Tibial nerve (tissue), 4 donors: ENCODE results near the gene SOWAHC. TPM values are rescaled to one million over a fixed set of nuclear protein-coding genes. Genes with fewer than 3 reads are reported as not detected.
A peak's percentile ranks its signal among the peaks of the same experiment; 100 is the strongest.
"Not testable (repeated sequence)": the region's sequence is repeated elsewhere in the genome, so short reads cannot be mapped to it uniquely, and the experiment has no call there.

Experiments used
- DNase-seq, 2 donors: peaks; one replicate each; pipeline ENCODE4 v3.0.0-alpha.2; 2019; ENCODE audit warnings: low spot score in 2 of 2
- H3K27ac ChIP-seq, 4 donors: fragments of 200-600 bp; sonication (generic) in 3 of 4; one replicate each; pipeline ENCODE4 v1.5.1; 2017 to 2019; ENCODE audit warnings: mild to moderate bottlenecking in 1 of 4
- H3K27me3 ChIP-seq, 2 donors: fragments of 200-600 bp; sonication (generic) in 1 of 2; one replicate each; pipeline versions ENCODE4 v1.5.1 to v1.6.0; 2017 to 2019
- H3K36me3 ChIP-seq, 3 donors: fragments of 200-600 bp; sonication (generic); one replicate each; pipeline ENCODE4 v1.5.1; 2018 to 2019
- H3K4me1 ChIP-seq, 4 donors: fragments of 200-600 bp; sonication (generic) in 3 of 4; one replicate each; pipeline ENCODE4 v1.5.1; 2017 to 2019
- H3K4me3 ChIP-seq, 4 donors: fragments of 200-600 bp; sonication (generic) in 3 of 4; one replicate each; pipeline ENCODE4 v1.5.1; 2017 to 2019; ENCODE audit warnings: mild to moderate bottlenecking in 1 of 4, moderate library complexity in 1 of 4
- H3K9me3 ChIP-seq, 4 donors: fragments of 200-600 bp; sonication (generic) in 3 of 4; one replicate each; pipeline ENCODE4 v1.5.1; 2017 to 2019
- EP300 ChIP-seq, 2 donors: sonication (generic); formaldehyde crosslinking; IDR thresholded peaks; one replicate each; pipeline ENCODE4 v1.6.1; 2017; ENCODE audit warnings: antibody characterized with exemption in 2 of 2, mild to moderate bottlenecking in 1 of 2
- POLR2A ChIP-seq, 2 donors: fragments of 450-650 bp; IDR thresholded peaks; one replicate each; pipeline ENCODE4 v1.6.1; 2017; ENCODE audit warnings: antibody characterized with exemption in 2 of 2, mild to moderate bottlenecking in 2 of 2, moderate library complexity in 2 of 2
- WGBS, 2 donors: methylation state at CpG; one replicate each; pipeline ENCODE4 v1.1.5; 2018; 5-methylcytosine and 5-hydroxymethylcytosine counted together
- total RNA-seq, 4 donors: library from RNA; depleted of rRNA; stranded (reverse); fragments of >200 nt; gene quantifications; one replicate each; pipeline ENCODE4 v1.1.0, GENCODE V29; 2016
- TF ChIP-seq, protein P1 (sequence below), 5 experiments: fragments of 200-600 bp in 3 of 5; fragments of 450-650 bp in 2 of 5; sonication (generic) in 3 of 5; IDR thresholded peaks; one replicate each; pipeline ENCODE4 v1.5.1; 2016 to 2019; ENCODE audit warnings: antibody characterized with exemption in 5 of 5, mild to moderate bottlenecking in 3 of 5, moderate library complexity in 2 of 5

Gene SOWAHC
- total RNA-seq, 4 donors from 2014 or later: 24.5 to 26.9 (median 25.1) TPM

DNA sequence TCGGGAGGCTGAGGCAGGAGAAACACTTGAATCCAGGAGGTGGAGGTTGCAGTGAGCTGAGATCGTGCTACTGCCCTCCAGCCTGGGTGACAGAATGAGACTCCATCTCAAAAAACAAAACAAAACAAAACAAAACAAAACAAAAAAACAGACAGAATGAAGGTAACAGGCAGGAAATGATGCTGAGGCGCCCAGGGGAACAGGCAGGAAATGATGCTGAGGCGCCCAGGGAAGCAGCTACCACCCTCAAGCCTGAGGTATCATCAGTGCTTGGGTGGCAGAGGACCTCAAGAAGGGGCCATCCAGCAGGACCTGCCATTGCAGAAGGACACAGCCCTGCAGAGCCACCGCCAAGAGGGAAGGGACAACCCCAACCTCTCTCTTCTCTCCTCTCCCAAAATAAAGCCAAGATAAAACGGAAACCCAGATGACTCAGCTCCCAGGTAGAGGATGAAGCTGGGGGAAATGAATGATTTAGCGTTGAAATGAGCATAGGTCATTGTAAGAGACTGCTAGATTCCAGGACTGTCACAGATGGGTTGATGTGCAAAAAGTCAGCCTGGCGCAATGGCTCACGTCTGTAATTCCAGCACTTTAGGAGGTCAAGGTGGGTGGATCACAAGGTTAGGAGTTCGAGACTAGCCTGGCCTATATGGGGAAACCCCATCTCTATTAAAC is 19.3 kb downstream of the SOWAHC start:
- WGBS, 2 donors: 89 to 93% methylated on average over 10 of the region's 10 CpGs
- H3K4me1 ChIP-seq: peaks cover 0 to 12% (median 2%) of the 10 kb centered on the region in 4 donors
- H3K36me3 ChIP-seq: no peaks in the 10 kb centered on the region
- H3K27ac ChIP-seq: no peak overlapping the region
- no peak overlapping the region for H3K4me3 ChIP-seq
- no peak for DNase-seq
- H3K9me3 ChIP-seq: no peaks in the 10 kb centered on the region
- H3K27me3 ChIP-seq: no peaks in the 10 kb centered on the region
- TF ChIP-seq EP300 (IDR thresholded peaks at IDR 0.05) (no peak), POLR2A (IDR thresholded peaks at IDR 0.05) (no peak)
- TF ChIP-seq, protein P1, sequence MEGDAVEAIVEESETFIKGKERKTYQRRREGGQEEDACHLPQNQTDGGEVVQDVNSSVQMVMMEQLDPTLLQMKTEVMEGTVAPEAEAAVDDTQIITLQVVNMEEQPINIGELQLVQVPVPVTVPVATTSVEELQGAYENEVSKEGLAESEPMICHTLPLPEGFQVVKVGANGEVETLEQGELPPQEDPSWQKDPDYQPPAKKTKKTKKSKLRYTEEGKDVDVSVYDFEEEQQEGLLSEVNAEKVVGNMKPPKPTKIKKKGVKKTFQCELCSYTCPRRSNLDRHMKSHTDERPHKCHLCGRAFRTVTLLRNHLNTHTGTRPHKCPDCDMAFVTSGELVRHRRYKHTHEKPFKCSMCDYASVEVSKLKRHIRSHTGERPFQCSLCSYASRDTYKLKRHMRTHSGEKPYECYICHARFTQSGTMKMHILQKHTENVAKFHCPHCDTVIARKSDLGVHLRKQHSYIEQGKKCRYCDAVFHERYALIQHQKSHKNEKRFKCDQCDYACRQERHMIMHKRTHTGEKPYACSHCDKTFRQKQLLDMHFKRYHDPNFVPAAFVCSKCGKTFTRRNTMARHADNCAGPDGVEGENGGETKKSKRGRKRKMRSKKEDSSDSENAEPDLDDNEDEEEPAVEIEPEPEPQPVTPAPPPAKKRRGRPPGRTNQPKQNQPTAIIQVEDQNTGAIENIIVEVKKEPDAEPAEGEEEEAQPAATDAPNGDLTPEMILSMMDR (IDR thresholded peaks at IDR 0.05): no peak

- Histone ChIP-seq H3K27ac (no peak overlapping the region), H3K36me3 (no peaks in the 10 kb centered on the region), H3K4me3 (no peak overlapping the region), H3K9me3 (no peaks in the 10 kb centered on the region), H3K27me3 (no peaks in the 10 kb centered on the region), H3K4me1 (peaks cover 0 to 16% (median 2%) of the 10 kb centered on the region in 4 donors)
- TF ChIP-seq, protein P1 (IDR thresholded peaks at IDR 0.05): no peak
- no peak for TF ChIP-seq EP300 (IDR thresholded peaks at IDR 0.05)
- TF ChIP-seq POLR2A (IDR thresholded peaks at IDR 0.05): no peak
- WGBS, 2 donors: 81 to 87% methylated on average over 11 of the region's 11 CpGs
- no peak for DNase-seq
Observed at GRCh38 chr2:109635426-109636304, 21.5 kb downstream of the SOWAHC start.

GRCh38 chr2:109636317-109636716 is 22.2 kb downstream of the SOWAHC start:
- no peaks in the 10 kb centered on the region for H3K9me3 ChIP-seq
- no peaks in the 10 kb centered on the region for H3K36me3 ChIP-seq
- 87 to 100% methylated on average over 1 of the region's 1 CpG for WGBS, 2 donors
- DNase-seq: no peak
- H3K27me3 ChIP-seq: no peaks in the 10 kb centered on the region
- no peak overlapping the region for H3K4me3 ChIP-seq
- peak overlapping the region in 1 of 4 donors; percentile 43 for H3K27ac ChIP-seq
- peaks cover 0 to 16% (median 2%) of the 10 kb centered on the region in 4 donors for H3K4me1 ChIP-seq
- TF ChIP-seq POLR2A (IDR thresholded peaks at IDR 0.05) (no peak), EP300 (IDR thresholded peaks at IDR 0.05) (peak in 1 of 2 donors; percentile 73)

- no peak overlapping the region for H3K27ac ChIP-seq
- H3K9me3 ChIP-seq: no peaks in the 10 kb centered on the region
- no peak overlapping the region for H3K4me3 ChIP-seq
- H3K27me3 ChIP-seq: no peaks in the 10 kb centered on the region
- DNase-seq: no peak
- TF ChIP-seq POLR2A (IDR thresholded peaks at IDR 0.05) (no peak), EP300 (IDR thresholded peaks at IDR 0.05) (peak in 1 of 2 donors; percentile 64)
- no peaks in the 10 kb centered on the region for H3K36me3 ChIP-seq
- peaks cover 0 to 16% (median 2%) of the 10 kb centered on the region in 4 donors for H3K4me1 ChIP-seq
- WGBS, 2 donors: 76% methylated on average over 9 of the region's 9 CpGs
Observed at GRCh38 chr2:109637749-109638570, 23.8 kb downstream of the SOWAHC start.

GRCh38 chr2:109638795-109639194 is 24.6 kb downstream of the SOWAHC start:
- no peaks in the 10 kb centered on the region for H3K27me3 ChIP-seq
- no peaks in the 10 kb centered on the region for H3K9me3 ChIP-seq
- WGBS, 2 donors: 55 to 58% methylated on average over 3 of the region's 3 CpGs
- H3K4me3 ChIP-seq: no peak overlapping the region
- no peak overlapping the region for H3K27ac ChIP-seq
- no peaks in the 10 kb centered on the region for H3K36me3 ChIP-seq
- DNase-seq: no peak
- TF ChIP-seq POLR2A (IDR thresholded peaks at IDR 0.05) (no peak), EP300 (IDR thresholded peaks at IDR 0.05) (no peak)
- TF ChIP-seq, protein P1 (IDR thresholded peaks at IDR 0.05): no peak
- peaks cover 0 to 18% (median 2%) of the 10 kb centered on the region in 4 donors for H3K4me1 ChIP-seq

- H3K9me3 ChIP-seq, H3K4me3 ChIP-seq, DNase-seq, H3K36me3 ChIP-seq, H3K27me3 ChIP-seq, H3K27ac ChIP-seq: not testable (repeated sequence)
- peaks cover 0 to 30% (median 6%) of the 10 kb centered on the region in 4 donors for H3K4me1 ChIP-seq
- WGBS, 2 donors: 94% methylated on average over 9 of the region's 9 CpGs
Observed at GRCh38 chr2:109640000-109640399, 25.8 kb downstream of the SOWAHC start.
